Measurements from ENCODE around the gene ADCK1.

- TF ChIP-seq CTCF (conservative IDR thresholded peaks at IDR 0.05; ENCODE audit: low read length) = no peak
- no peak for TF ChIP-seq EZH2phosphoT487 (IDR thresholded peaks at IDR 0.05; ENCODE audit: borderline replicate concordance, low read depth, low read length)
These were observed 12.1 kb downstream of the ADCK1 start for GRCh38 chr14:77812028-77812427.
